HEK293 (cell line): ENCODE data around the gene TOM1.

ENCODE experiments used
- CTCF ChIP-seq: fragments of 450-650 bp; formaldehyde crosslinking; IDR thresholded peaks from 2 replicates; pipeline ENCODE4 v1.5.1; 2016; ENCODE audit warnings: missing biosample characterization, missing genetic modification characterization
- EGR2 ChIP-seq: fragments of 450-650 bp; formaldehyde crosslinking; IDR thresholded peaks from 2 replicates; pipeline ENCODE4 v1.5.1; 2016; ENCODE audit warnings: low read depth, missing biosample characterization, missing genetic modification characterization
- GLIS2 ChIP-seq: fragments of 450-650 bp; formaldehyde crosslinking; IDR thresholded peaks from 2 replicates; pipeline ENCODE4 v1.5.1; 2016; ENCODE audit warnings: missing biosample characterization, missing genetic modification characterization
- REPIN1 ChIP-seq: fragments of 450-650 bp; formaldehyde crosslinking; IDR thresholded peaks from 2 replicates; pipeline ENCODE4 v1.5.1; 2017; ENCODE audit warnings: missing biosample characterization, missing genetic modification characterization, low read depth
- ZNF274 ChIP-seq, 2 experiments: fragments of 200-500 bp in 1 of 2; fragments of 450-650 bp in 1 of 2; sonication (Bioruptor generic) in 1 of 2; formaldehyde crosslinking in 1 of 2; IDR thresholded peaks; 2 replicates each; pipeline versions ENCODE4 v1.5.1 to v1.6.1; 2014 to 2016; ENCODE audit warnings: borderline replicate concordance in 1 of 2, inconsistent platforms in 1 of 2, low read length in 1 of 2, missing biosample characterization in 1 of 2, missing genetic modification characterization in 1 of 2
- ZNF302 ChIP-seq: fragments of 450-650 bp; formaldehyde crosslinking; IDR thresholded peaks from 2 replicates; pipeline ENCODE4 v1.5.1; 2016; ENCODE audit warnings: missing biosample characterization, missing genetic modification characterization, low read depth

GRCh38 chr22:35318346-35319215 is 18.9 kb downstream of the TOM1 start:
- TF ChIP-seq ZNF274 (IDR thresholded peaks at IDR 0.05; ENCODE audit: low read length) (no peak), ZNF274 (tag by site-specific recombination; IDR thresholded peaks at IDR 0.05; ENCODE audit: borderline replicate concordance) (no peak), GLIS2 (no peak), CTCF (no peak), REPIN1 (tag by site-specific recombination) (no peak), EGR2 (tag by site-specific recombination) (no peak), ZNF302 (no peak)
